NB4 (cell line): ENCODE data around the gene CACNA2D2.

Source experiments
- DNase-seq: peaks from one replicate; pipeline ENCODE4 v3.0.0; 2010; ENCODE audit warnings: low read depth
- H3K4me3 ChIP-seq: one replicate; pipeline ENCODE4 v1.5.1; 2011; ENCODE audit warnings: mild to moderate bottlenecking, low read depth, low read length, moderate library complexity
- CTCF ChIP-seq: IDR thresholded peaks from one replicate; pipeline ENCODE4 v1.5.1; 2012; ENCODE audit warnings: low read depth, low read length
- MAX ChIP-seq: IDR thresholded peaks from 2 replicates; pipeline ENCODE4 v1.6.1; 2011; ENCODE audit warnings: low read depth, low read length
- MYC ChIP-seq: IDR thresholded peaks from 2 replicates; pipeline ENCODE4 v1.6.1; 2011; ENCODE audit warnings: low read depth, low read length
- POLR2A ChIP-seq: IDR thresholded peaks from 2 replicates; pipeline ENCODE4 v1.6.1; 2011; ENCODE audit warnings: mild to moderate bottlenecking; ENCODE audit not compliant: insufficient read length; ENCODE audit errors: extremely low read depth

Gene CACNA2D2

GRCh38 chr3:50369012-50369670, 134.3 kb downstream of the CACNA2D2 start:
- TF ChIP-seq MAX (no peak), MYC (no peak), CTCF (no peak)
- no peak overlapping the region for H3K4me3 ChIP-seq

DNA sequence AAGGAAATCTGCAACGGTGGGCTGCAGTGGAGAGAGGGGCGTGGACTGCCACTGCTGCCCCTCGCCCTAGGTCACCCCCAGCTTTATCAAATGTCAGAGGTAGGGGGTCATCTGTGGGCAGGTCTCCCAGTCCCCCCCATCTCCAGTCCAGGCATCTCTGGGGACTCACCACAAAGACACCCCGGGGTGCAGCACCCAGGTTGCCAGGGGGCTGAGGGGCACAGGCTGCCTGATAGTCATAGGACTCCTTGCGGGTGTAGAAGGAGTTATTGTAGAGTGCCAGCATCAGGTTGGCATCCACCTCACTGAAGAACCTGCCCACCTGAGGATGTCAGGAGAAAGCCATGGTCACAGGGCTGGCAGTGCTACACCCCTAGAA, 137.6 kb downstream of the CACNA2D2 start:
- H3K4me3 ChIP-seq = no peak overlapping the region
- no peak for DNase-seq
- no peak for TF ChIP-seq POLR2A
- no peak for TF ChIP-seq MYC
- TF ChIP-seq CTCF = no peak
- TF ChIP-seq MAX = no peak

More at GRCh38 chr3:50369012-50369670, 134.3 kb downstream of the CACNA2D2 start:
- DNase-seq = no peak

- no peak for DNase-seq
- no peak overlapping the region for H3K4me3 ChIP-seq
- TF ChIP-seq POLR2A = no peak
- TF ChIP-seq MAX = no peak
- no peak for TF ChIP-seq CTCF
- no peak for TF ChIP-seq MYC
Observed at GRCh38 chr3:50365080-50365841, 138.2 kb downstream of the CACNA2D2 start.

DNA sequence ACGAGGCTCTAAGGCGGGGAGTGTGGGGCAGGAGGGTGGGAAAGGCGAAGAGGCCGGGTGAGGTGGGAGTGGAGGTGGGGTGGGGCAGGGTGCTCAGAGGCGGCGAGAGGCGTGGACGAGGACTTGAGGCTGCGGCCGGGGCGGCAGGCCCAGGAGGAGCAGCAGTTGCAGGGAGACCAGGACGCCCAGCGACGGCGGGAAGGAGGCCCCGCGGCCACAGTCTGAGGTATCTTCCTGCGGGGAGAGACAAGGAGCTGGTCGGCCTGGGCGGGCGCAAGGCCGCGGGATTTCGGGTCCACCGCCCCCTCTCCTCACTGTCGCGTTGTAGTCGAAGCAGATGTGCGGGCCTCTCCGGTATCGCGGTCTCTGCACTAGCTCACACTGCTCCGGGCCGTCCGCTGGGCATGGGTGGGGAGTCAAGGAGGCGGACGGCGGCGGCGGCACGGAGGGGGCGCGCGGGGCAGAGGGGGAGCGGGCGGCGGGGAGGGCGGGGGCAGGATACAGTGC, 138.8 kb downstream of the CACNA2D2 start:
- TF ChIP-seq MAX (no peak), CTCF (no peak), MYC (no peak), POLR2A (no peak)
- DNase-seq = no peak
- no peak overlapping the region for H3K4me3 ChIP-seq

DNA sequence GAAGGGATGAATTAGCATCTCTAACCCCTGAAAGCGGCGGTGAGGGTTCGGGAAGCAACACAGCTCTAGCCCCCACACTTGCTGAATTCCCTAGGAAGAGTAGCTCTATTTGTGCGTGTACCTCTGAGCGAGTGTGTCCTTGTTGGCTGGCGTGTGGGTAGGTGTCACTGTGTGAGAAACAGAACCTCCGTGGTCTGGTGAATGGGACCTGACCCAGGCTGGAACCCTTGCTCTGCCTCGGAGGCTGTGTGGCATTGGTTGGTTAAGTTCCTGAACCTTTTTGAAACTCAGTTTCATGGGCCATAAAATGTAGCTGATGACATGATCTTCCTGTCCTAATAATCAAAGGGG, 143.7 kb downstream of the CACNA2D2 start:
- no peak for DNase-seq
- no peak overlapping the region for H3K4me3 ChIP-seq
- TF ChIP-seq POLR2A (no peak), MYC (no peak), MAX (no peak), CTCF (no peak)
